Stimulated activated CD4-positive, alpha-beta T cell treated with anti-CD3 and anti-CD28 coated beads, Interleukin-12 subunit alpha, Interleukin-12 subunit beta, amount 100 ng/mL, for 4 hours (primary cell): ENCODE data around the gene SPATS2.
"Not testable (repeated sequence)": the region's sequence is repeated elsewhere in the genome, so short reads cannot be mapped to it uniquely, and the experiment has no call there.

ENCODE experiments used
- DNase-seq: peaks from one replicate; pipeline ENCODE4 v3.0.0-alpha.2; 2020

SPATS2 gene

GRCh38 chr12:49478949-49479664, 111.8 kb downstream of the SPATS2 start:
- no peak for DNase-seq

GRCh38 chr12:49482095-49483051, 115.1 kb downstream of the SPATS2 start:
- DNase-seq, result no peak

- DNase-seq, result no peak
These were observed 116.4 kb downstream of the SPATS2 start for GRCh38 chr12:49483619-49484018.

- DNase-seq, result no peak
These were observed 120.3 kb downstream of the SPATS2 start for GRCh38 chr12:49487605-49488004.

- DNase-seq, result no peak
These were observed 121.9 kb downstream of the SPATS2 start for GRCh38 chr12:49489154-49489553.

GRCh38 chr12:49489720-49490119, 122.5 kb downstream of the SPATS2 start:
- DNase-seq, result no peak

- no peak for DNase-seq
These were observed 124.6 kb downstream of the SPATS2 start for GRCh38 chr12:49491823-49492222.

- no peak for DNase-seq
These were observed 126.6 kb downstream of the SPATS2 start for GRCh38 chr12:49493900-49494299.

- DNase-seq, result no peak
These were observed 129.4 kb downstream of the SPATS2 start for GRCh38 chr12:49496417-49497360.

GRCh38 chr12:49501895-49502294, 134.6 kb downstream of the SPATS2 start:
- DNase-seq, result no peak

GRCh38 chr12:49502590-49502989, 135.3 kb downstream of the SPATS2 start:
- DNase-seq, result no peak

GRCh38 chr12:49503674-49504180, 136.5 kb downstream of the SPATS2 start:
- DNase-seq, result no peak

GRCh38 chr12:49505672-49506071, 138.4 kb downstream of the SPATS2 start:
- DNase-seq, result no peak

GRCh38 chr12:49507139-49507538, 139.9 kb downstream of the SPATS2 start:
- no peak for DNase-seq

- not testable (repeated sequence) for DNase-seq
These were observed 142.4 kb downstream of the SPATS2 start for GRCh38 chr12:49509681-49510080.

- no peak for DNase-seq
These were observed 144.1 kb downstream of the SPATS2 start for GRCh38 chr12:49511410-49511809.

- no peak for DNase-seq
These were observed 145.3 kb downstream of the SPATS2 start for GRCh38 chr12:49512546-49512945.

GRCh38 chr12:49515266-49515665, 148.0 kb downstream of the SPATS2 start:
- no peak for DNase-seq

- DNase-seq, result no peak
These were observed 151.8 kb downstream of the SPATS2 start for GRCh38 chr12:49518914-49519573.

GRCh38 chr12:49519574-49519936, 152.3 kb downstream of the SPATS2 start:
- DNase-seq, result no peak

GRCh38 chr12:49521389-49521788, 154.1 kb downstream of the SPATS2 start:
- no peak for DNase-seq

GRCh38 chr12:49524660-49525324, 157.5 kb downstream of the SPATS2 start:
- no peak for DNase-seq
